GM20000 (cell line): ENCODE measurements around the gene MFAP5.

Experiments used
- DNase-seq: peaks from one replicate; pipeline ENCODE4 v3.0.0; 2012; ENCODE audit warnings: low spot score
- CTCF ChIP-seq: IDR thresholded peaks from 2 replicates; pipeline ENCODE4 v1.5.1; 2012; ENCODE audit warnings: mild to moderate bottlenecking, control low read depth; ENCODE audit errors: extremely low read depth, missing control alignments

The MFAP5 gene

GRCh38 chr12:8662593-8662992, at the start of gene MFAP5:
TSS of gene MFAP5 (minus strand) at chr12:8662826. CDS start at chr12:8662104, 722 bp downstream.
- no peak for DNase-seq
- TF ChIP-seq CTCF, result no peak

- DNase-seq, result no peak
- no peak for TF ChIP-seq CTCF
These were observed 46.7 kb upstream of the MFAP5 start for GRCh38 chr12:8709124-8709830.

- no peak for TF ChIP-seq CTCF
- no peak for DNase-seq
These were observed 39.5 kb upstream of the MFAP5 start for GRCh38 chr12:8702159-8702558.

- no peak for TF ChIP-seq CTCF
- no peak for DNase-seq
These were observed 38.5 kb upstream of the MFAP5 start for GRCh38 chr12:8701046-8701660.

- TF ChIP-seq CTCF, result no peak
These were observed 37.1 kb upstream of the MFAP5 start for GRCh38 chr12:8699714-8700113.

DNA sequence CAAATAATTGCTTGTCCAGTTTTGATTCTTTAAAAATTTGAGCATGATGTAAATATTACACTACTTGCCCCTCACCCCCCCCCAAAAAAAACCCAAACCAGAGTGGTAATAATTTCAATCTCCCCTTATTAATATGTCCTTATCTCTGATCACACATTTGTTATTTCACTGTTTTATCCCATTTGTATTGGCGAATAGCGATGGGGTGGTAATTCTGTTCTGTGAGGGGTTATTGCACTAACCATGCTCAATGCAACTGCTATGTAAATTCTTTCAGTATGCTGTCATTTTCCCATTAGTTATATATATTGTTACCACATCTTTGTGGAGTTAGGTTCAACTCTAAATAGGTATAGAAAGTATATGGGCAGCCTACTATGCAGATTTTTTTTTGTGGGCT, 36.3 kb upstream of the MFAP5 start:
- no peak for DNase-seq
- TF ChIP-seq CTCF, result no peak

More at GRCh38 chr12:8699714-8700113, 37.1 kb upstream of the MFAP5 start:
- no peak for DNase-seq

DNA sequence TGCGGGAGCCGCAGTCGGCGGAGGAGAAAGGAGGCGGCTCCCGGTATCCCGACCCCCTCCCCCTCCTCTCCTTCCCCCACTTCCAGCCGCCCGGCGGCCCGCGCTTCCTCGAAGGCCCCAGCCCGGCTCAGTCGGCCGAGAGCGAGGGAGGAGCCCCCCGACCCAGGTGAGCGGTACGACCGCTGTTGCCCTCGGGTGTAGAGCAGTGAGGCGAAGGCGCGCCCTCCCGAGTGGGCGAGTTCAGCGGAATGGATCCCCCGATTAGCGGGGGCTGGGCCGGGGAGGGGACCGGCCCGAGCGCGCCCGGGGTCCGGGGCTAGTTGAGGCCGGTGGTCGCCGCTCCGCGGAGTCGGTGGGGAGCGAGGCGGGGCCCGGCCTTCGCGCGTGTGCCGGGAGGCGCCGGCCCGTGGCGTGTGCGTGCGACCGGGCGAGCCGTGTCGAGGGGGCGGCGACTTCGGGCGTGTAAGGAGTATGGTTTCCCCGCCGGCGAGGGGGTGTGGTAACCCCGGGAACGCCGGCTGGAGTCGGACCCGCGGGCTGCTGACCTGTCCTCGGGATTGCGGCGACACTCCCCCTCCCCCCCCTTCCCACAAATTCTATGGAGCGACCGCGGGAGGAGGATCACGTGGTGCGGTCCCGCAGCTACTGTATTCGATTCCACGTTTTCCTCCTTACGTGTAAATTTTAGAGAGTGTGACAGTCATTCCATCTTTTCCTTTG, 35.7 kb upstream of the MFAP5 start:
- DNase-seq, result peak; percentile 70
- TF ChIP-seq CTCF, result no peak
